GM18511 (cell line): ENCODE data around the gene SCN5A.

Source experiments
- ATAC-seq: cut with Tn5 transposase; IDR thresholded peaks from one replicate; pipeline ENCODE4 v1.9.1; 2021; ENCODE audit warnings: mild to moderate bottlenecking, moderate library complexity; ENCODE audit not compliant: unreplicated experiment

SCN5A gene

DNA sequence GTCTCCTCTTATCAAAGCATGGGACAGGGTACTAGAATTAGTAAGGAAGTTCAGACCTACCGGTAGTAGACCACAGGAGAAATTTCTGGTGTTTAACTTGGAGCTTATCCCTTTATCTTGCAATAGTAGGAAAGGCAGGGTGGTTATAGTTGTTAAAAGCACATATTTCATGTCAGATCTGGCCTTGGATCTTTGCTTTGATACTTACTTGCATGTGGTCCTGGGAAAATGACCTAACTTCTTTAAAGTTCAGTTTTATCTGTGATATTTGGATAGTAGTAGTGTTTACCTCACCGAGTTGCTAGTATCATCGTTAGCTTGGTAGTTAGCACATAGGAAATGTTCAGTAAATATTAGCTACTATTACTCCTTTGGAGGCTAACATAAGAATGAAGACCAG is 137.9 kb downstream of the SCN5A start:
- ATAC-seq: no peak

- no peak for ATAC-seq
Observed at GRCh38 chr3:38510631-38511030, 138.9 kb downstream of the SCN5A start.

- ATAC-seq: no peak
Observed at GRCh38 chr3:38509732-38510131, 139.8 kb downstream of the SCN5A start.

DNA sequence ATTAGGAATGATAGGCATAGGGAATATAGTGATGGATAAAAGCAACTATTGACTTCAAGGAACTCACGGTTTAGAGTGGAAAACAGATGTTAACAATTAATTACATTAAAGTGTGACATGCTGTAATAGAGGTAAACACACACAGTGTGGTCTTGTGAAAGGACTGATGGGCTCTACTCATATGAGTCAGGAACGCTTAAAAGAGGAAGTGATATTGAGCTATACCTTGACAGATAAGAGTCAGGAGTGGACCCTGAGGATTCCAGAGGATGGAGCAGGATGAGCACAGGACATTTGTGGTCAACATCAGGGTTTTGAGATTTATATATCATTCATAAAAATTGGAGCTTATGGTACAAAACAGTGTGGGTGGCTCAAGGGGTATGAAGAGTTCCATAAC is 142.4 kb downstream of the SCN5A start:
- ATAC-seq: peak; percentile 100

- no peak for ATAC-seq
Observed at GRCh38 chr3:38500688-38501417, 148.6 kb downstream of the SCN5A start.
